T-helper 22 cell (primary cell): ENCODE data around the gene BYSL.
"Not testable (repeated sequence)": the region's sequence is repeated elsewhere in the genome, so short reads cannot be mapped to it uniquely, and the experiment has no call there.

Experiments used
- DNase-seq: peaks from one replicate; pipeline ENCODE4 v3.0.0-alpha.2; 2020; ENCODE audit warnings: low read depth

The BYSL gene

GRCh38 chr6:41942882-41943281, 21.6 kb downstream of the BYSL start:
- not testable (repeated sequence) for DNase-seq

- no peak for DNase-seq
Measured at GRCh38 chr6:41943456-41943855, 22.2 kb downstream of the BYSL start.

GRCh38 chr6:41947581-41948220, 26.4 kb downstream of the BYSL start:
- no peak for DNase-seq

- no peak for DNase-seq
Measured at GRCh38 chr6:41954668-41955067, 33.4 kb downstream of the BYSL start.

- no peak for DNase-seq
Measured at GRCh38 chr6:41955412-41955811, 34.1 kb downstream of the BYSL start.

- no peak for DNase-seq
Measured at GRCh38 chr6:41957117-41957516, 35.8 kb downstream of the BYSL start.

GRCh38 chr6:41958022-41958856, 36.9 kb downstream of the BYSL start:
- no peak for DNase-seq

- DNase-seq: no peak
Measured at GRCh38 chr6:41960028-41960427, 38.7 kb downstream of the BYSL start.

- no peak for DNase-seq
Measured at GRCh38 chr6:41963371-41963770, 42.1 kb downstream of the BYSL start.

- DNase-seq: no peak
Measured at GRCh38 chr6:41964201-41964887, 43.0 kb downstream of the BYSL start.

- DNase-seq: no peak
Measured at GRCh38 chr6:41965429-41966213, 44.3 kb downstream of the BYSL start.

GRCh38 chr6:41966214-41966920, 45.1 kb downstream of the BYSL start:
- no peak for DNase-seq

GRCh38 chr6:41966961-41967311, 45.6 kb downstream of the BYSL start:
- no peak for DNase-seq

- DNase-seq: no peak
Measured at GRCh38 chr6:41967312-41968287, 46.3 kb downstream of the BYSL start.

- no peak for DNase-seq
Measured at GRCh38 chr6:41970436-41970846, 49.1 kb downstream of the BYSL start.

- no peak for DNase-seq
Measured at GRCh38 chr6:41972826-41973225, 51.5 kb downstream of the BYSL start.

- no peak for DNase-seq
Measured at GRCh38 chr6:41974281-41974825, 53.1 kb downstream of the BYSL start.

- DNase-seq: no peak
Measured at GRCh38 chr6:41975276-41975675, 54.0 kb downstream of the BYSL start.

- no peak for DNase-seq
Measured at GRCh38 chr6:41976794-41977484, 55.6 kb downstream of the BYSL start.
